HG03135 (cell line): ENCODE data around the gene PLB1.
"Not testable (repeated sequence)": the region's sequence is repeated elsewhere in the genome, so short reads cannot be mapped to it uniquely, and the experiment has no call there.

Source experiments
- ATAC-seq: cut with Tn5 transposase; IDR thresholded peaks from one replicate; pipeline ENCODE4 v1.9.1; 2021; ENCODE audit warnings: mild to moderate bottlenecking, moderate library complexity; ENCODE audit not compliant: unreplicated experiment

Gene PLB1

DNA sequence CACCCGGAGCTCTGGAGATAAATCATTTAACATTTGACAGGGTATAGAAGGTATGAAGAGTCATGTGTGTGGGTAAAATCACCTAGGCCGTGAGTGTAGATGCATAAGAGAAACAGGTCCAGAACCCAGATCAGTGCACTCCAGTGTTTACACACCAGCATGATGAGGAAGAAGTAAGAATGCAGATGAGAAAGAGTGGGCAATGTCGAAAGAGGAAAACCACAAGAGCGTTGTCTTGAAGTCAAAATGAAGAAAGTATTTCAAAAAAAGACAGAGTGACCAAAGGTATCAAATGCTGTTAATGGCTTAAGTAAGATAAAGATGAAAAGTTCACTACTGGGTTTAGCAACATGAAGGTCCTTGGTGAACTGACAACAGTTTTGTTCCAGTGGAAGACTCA is 32.0 kb upstream of the PLB1 start:
- ATAC-seq: no peak

- ATAC-seq: no peak
Observed at GRCh38 chr2:28465148-28465885, 30.5 kb upstream of the PLB1 start.

DNA sequence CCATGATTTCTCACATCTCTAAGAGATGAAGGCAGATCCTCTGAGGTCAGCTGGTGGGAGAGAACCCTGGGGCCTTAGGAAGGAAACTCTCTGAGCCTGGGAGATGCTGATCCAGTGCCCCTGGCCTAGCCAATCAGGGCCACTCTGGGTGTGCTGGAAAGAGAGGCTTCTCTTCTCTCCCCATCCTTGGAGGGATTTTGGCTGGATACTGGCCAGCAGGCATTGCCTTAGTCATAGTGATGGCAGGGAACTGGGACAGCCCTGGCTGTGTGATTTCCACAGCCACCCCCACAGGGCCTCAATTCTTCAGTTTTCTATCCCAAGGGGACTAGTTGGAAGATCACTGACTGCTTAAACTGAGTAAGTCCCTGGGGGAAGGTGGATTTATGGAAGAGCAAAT is 26.6 kb upstream of the PLB1 start:
- ATAC-seq: no peak

GRCh38 chr2:28469947-28470535 is 25.8 kb upstream of the PLB1 start:
- no peak for ATAC-seq

DNA sequence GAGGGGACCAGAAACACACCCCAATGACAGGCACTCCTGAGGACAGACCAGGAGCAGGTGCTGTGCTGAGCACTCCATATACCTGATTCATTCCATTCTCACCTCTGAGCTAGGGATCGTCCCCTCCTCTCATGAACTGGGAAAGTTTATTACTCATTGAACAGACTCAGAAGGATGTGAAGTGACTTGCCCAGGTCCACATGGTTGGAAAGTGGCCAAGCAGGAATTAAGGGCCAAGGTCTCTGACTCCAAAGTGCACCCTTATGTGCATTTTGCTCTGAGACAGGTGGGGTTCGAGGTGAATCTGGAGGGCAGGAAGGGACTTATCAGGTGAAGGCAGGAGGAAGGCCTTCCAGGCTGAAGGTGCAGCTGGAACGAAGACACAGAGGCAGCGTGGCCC is 25.1 kb upstream of the PLB1 start:
- no peak for ATAC-seq

DNA sequence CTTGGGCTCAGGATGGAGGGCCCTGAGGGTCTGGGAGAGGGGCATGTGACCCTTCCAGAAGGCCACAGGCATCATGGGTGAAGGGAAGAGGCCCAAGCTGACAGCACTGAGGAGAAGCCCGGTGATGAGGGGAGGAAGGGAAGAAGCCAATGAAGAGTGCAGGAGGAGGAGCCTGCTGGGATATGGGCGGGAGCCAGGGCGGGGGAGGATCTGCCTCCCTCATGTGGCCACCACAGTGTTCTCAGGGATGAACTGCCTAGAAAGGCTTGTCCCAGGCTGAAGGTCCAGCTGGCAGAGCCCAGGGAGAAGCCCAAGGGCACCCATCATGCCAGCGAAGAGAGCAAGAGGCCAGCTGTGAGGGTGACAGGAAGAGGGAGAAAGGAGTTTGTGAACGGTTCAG is 24.6 kb upstream of the PLB1 start:
- ATAC-seq: no peak

GRCh38 chr2:28471701-28472236 is 24.1 kb upstream of the PLB1 start:
- no peak for ATAC-seq

DNA sequence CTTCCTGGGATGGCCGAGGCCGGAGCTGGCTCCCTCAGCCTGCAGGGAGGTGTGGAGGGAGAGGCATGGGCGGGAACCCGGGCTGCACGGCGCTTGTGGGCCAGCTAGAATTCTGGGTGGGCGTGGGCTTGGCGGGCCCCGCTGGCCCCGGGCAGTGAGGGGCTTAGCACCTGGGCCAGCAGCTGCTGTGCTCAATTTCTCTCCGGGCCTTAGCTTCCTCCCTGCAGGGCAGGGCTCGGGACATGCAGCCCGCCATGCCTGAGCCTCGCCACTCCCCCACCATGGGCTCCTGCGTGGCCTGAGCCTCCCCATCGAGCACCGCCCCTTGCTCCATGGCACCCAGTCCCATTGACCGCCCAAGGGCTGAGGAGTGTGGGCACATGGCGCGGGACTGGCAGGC is 23.2 kb upstream of the PLB1 start:
- ATAC-seq: not testable (repeated sequence)

DNA sequence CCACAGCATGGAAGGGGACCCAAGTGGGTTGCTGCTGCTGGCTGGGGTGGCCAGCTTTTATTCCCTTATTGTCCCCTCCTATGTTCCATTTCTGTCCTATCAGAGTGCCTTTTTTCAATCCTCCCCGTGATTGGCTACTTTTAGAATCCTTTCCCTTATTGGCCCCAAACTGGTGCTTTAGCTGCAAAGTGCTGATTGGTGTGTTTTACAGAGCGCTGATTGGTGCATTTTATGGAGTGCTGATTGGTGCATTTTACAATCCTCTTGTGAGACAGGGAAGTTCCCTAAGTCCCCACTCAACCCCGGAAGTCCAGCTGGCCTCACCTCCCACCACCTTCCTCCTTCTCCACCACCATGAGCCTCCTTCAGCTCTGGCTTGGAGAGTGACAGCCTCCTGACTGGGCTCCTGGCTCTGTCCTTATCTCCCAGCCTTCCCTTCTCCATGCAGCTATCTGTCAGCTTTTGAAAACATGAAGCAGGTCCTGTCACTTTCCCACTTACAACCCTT is 20.7 kb upstream of the PLB1 start:
- ATAC-seq: no peak

GRCh38 chr2:28477087-28477486 is 18.8 kb upstream of the PLB1 start:
- no peak for ATAC-seq

DNA sequence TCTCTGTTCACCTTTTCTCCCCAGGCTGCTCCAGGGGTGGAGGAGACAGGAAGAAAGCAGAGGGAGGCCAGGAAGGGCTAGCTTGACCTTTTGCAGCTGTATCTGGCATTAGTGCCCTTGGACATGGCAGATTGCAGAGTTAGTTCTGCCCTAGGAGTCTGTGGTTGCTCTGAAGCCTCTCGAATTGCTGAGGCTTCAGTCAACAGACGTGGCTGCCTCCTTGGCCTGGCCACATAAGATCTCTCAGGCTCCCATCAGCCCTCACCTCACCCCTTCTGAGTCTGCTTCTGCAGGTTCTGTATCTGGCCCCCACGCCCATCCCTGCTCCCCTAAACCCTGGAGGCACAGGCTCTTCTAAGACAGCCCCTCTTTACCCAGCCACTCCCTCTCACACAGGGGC is 18.2 kb upstream of the PLB1 start:
- no peak for ATAC-seq

- no peak for ATAC-seq
Observed at GRCh38 chr2:28480403-28481049, 15.3 kb upstream of the PLB1 start.

DNA sequence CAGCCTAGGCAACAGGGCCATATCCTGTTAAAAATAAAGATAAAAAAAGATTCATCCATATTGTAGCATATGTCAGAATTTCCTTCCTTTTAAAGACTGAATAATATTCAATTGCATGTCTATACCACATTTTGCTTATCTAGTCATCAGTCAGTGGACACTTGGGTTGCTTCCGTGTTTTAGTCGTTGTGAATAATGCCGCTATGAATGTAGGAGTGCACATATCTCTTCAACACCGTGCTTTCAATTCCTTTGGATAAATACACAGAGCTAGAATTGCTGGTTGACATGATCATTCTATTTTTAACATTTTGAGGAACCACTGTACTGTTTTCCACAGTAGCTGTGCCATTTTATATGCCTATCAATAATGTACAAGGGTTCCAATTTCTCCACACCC is 14.0 kb upstream of the PLB1 start:
- no peak for ATAC-seq

DNA sequence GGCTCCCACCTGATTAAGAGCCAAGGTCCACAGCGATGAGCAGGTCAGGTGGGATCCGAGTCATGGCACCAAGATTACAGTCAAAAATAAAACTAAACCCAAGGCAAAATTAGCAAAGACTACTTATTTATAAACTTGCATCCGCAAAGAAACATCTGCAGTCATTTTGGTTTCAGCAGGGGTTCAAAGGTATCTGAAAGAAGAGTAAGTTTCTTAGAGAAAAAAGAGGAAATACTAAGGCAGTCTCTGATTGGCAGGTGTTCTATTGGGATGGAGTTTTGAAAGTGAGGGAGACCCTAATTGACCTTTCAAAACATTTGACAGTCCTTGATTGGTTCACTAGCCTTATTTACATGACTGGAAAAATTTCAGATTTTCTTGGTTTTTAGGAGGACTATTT is 11.0 kb upstream of the PLB1 start:
- no peak for ATAC-seq

GRCh38 chr2:28486526-28486925 is 9.3 kb upstream of the PLB1 start:
- no peak for ATAC-seq

- no peak for ATAC-seq
Observed at GRCh38 chr2:28487258-28487657, 8.6 kb upstream of the PLB1 start.

DNA sequence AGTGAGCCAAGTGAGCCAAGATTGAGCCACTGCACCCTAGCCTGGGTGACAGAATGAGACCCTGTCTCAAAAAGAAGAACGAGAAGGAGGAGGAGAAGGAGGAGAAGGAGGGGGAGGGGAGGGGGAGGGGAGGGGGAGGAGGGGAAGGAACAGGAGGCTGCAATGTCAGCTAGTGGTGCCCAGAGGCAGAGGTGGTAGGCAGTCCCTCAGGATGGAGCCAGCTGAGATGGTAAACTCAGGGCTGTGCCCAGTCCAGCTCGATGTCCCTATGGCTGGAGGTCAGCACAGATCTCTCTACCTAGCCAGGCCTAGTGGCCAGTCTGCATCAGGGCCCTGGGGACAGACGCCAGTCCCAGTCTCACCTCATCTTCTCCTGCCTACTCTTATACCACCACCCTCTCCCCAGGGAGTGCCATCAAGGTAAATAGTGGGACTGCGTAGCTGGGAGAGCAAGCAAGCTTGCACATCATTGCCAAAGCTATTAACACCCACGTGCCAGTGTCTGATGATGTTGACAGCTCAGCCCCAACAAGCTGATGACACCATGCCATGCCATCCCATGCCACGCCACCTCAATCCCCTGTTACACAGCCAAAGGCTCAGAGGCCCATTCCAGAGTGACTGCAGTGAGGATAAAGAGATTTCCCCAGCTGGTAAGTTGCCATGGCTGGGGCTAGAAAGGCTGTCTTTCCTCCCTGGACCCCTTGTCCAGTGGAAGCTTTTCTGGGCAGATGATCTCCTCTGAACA is 7.6 kb upstream of the PLB1 start:
- ATAC-seq: no peak

- ATAC-seq: no peak
Observed at GRCh38 chr2:28488858-28489575, 6.8 kb upstream of the PLB1 start.

DNA sequence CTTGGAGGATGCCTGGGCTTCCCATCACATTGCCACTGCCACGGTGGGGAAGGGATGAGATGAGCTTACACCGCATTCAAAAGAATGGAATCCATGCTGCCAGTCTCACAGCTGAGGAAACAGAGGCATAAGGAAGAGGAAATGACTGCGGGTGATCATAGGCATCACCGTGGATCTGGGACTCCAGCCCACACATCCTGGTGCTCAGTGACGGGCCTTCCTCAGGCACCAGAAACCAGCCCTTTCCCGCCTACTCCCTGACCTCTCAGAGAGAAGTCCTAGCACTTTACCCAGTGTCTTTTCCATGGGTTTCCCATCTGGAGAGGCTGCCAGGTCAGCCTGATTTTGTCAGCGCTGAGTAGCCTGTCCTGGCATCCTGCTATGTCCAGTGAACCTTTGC is 5.3 kb upstream of the PLB1 start:
- no peak for ATAC-seq

- ATAC-seq: no peak
Observed at GRCh38 chr2:28492282-28492681, 3.6 kb upstream of the PLB1 start.

DNA sequence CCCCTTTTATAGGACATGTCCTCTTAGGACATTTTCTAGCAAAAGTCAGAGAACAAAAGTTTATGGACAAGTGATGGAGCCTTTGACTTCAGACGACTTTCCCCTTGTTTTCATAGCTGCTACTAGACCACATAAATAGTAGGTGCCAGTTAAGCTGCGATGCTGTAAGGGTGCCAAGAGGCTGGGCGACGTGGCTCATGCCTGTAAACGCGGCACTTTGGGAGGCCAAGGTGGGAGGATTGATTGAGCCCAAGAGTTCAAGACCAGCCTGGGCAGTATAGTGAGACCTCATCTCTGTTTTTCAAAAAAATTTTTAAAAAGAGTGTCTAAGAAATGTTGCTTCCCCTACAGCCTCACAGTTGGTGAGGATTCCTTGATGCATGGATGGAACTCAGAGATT is 2.2 kb upstream of the PLB1 start:
- ATAC-seq: no peak
